Central memory CD8-positive, alpha-beta T cell (primary cell): ENCODE data around the gene PDIK1L.
"Not testable (repeated sequence)": the region's sequence is repeated elsewhere in the genome, so short reads cannot be mapped to it uniquely, and the experiment has no call there.

Source experiments
- ATAC-seq: fragments of 150-1000 bp; cut with Tn5 transposase; replicated peaks from 2 replicates; pipeline ENCODE4 v1.10.0; 2022; ENCODE audit warnings: mild to moderate bottlenecking, moderate FRiP score, moderate number of reproducible peaks; ENCODE audit not compliant: poor library complexity, severe bottlenecking; ENCODE audit errors: extremely low read depth
- DNase-seq, 2 donors: peaks; one replicate each; pipeline ENCODE4 v3.0.0; 2021; ENCODE audit warnings: low spot score in 2 of 2
- H3K27ac Mint-ChIP-seq: one replicate; pipeline ENCODE4 v1.8.0; 2022; ENCODE audit warnings: low read depth, mild to moderate bottlenecking, moderate library complexity, mixed read lengths
- H3K27me3 Mint-ChIP-seq: one replicate; pipeline ENCODE4 v1.8.0; 2022; ENCODE audit warnings: mixed read lengths
- H3K36me3 Mint-ChIP-seq: one replicate; pipeline ENCODE4 v1.8.0; 2022; ENCODE audit warnings: mild to moderate bottlenecking, moderate library complexity, mixed read lengths; ENCODE audit not compliant: insufficient read depth
- H3K4me1 Mint-ChIP-seq: one replicate; pipeline ENCODE4 v1.8.0; 2022; ENCODE audit warnings: mixed read lengths
- H3K4me3 Mint-ChIP-seq: one replicate; pipeline ENCODE4 v1.8.0; 2022; ENCODE audit warnings: mild to moderate bottlenecking, moderate library complexity, mixed read lengths
- H3K9me3 Mint-ChIP-seq: one replicate; pipeline ENCODE4 v1.8.0; 2022; ENCODE audit warnings: mixed read lengths

PDIK1L gene

GRCh38 chr1:26079178-26079563 is 32.5 kb upstream of the PDIK1L start:
- Mint-ChIP-seq H3K4me1 (no peaks in the 10 kb centered on the region), H3K9me3 (no peaks in the 10 kb centered on the region), H3K36me3 (no peaks in the 10 kb centered on the region), H3K27me3 (peaks cover 63% of the 10 kb centered on the region), H3K4me3 (no peak overlapping the region), H3K27ac (no peak overlapping the region)
- DNase-seq = no peak
- no peak for ATAC-seq

- DNase-seq (no peak), ATAC-seq (no peak)
- Mint-ChIP-seq H3K36me3 (no peaks in the 10 kb centered on the region), H3K27ac (no peak overlapping the region), H3K27me3 (peaks cover 71% of the 10 kb centered on the region), H3K9me3 (no peaks in the 10 kb centered on the region), H3K4me1 (no peaks in the 10 kb centered on the region), H3K4me3 (no peak overlapping the region)
These were observed 31.4 kb upstream of the PDIK1L start for GRCh38 chr1:26079960-26080814.

GRCh38 chr1:26081267-26082019 is 30.2 kb upstream of the PDIK1L start:
- Mint-ChIP-seq H3K4me3 (no peak overlapping the region), H3K36me3 (no peaks in the 10 kb centered on the region), H3K27me3 (peaks cover 70% of the 10 kb centered on the region), H3K4me1 (no peaks in the 10 kb centered on the region), H3K9me3 (no peaks in the 10 kb centered on the region), H3K27ac (no peak overlapping the region)
- ATAC-seq (no peak), DNase-seq (no peak)

GRCh38 chr1:26082020-26082350 is 29.6 kb upstream of the PDIK1L start:
- H3K4me1 Mint-ChIP-seq = no peaks in the 10 kb centered on the region
- DNase-seq (no peak), ATAC-seq (no peak)
- H3K9me3 Mint-ChIP-seq = no peaks in the 10 kb centered on the region
- H3K27me3 Mint-ChIP-seq = peaks cover 69% of the 10 kb centered on the region
- H3K27ac Mint-ChIP-seq = no peak overlapping the region
- H3K36me3 Mint-ChIP-seq = no peaks in the 10 kb centered on the region
- no peak overlapping the region for H3K4me3 Mint-ChIP-seq

- Mint-ChIP-seq H3K4me3 (no peak overlapping the region), H3K9me3 (no peaks in the 10 kb centered on the region), H3K4me1 (no peaks in the 10 kb centered on the region), H3K27ac (no peak overlapping the region), H3K36me3 (no peaks in the 10 kb centered on the region), H3K27me3 (peaks cover 57% of the 10 kb centered on the region)
- ATAC-seq (no peak), DNase-seq (no peak)
These were observed 28.4 kb upstream of the PDIK1L start for GRCh38 chr1:26083208-26083607.

GRCh38 chr1:26084091-26084561 is 27.5 kb upstream of the PDIK1L start:
- H3K4me3 Mint-ChIP-seq = no peak overlapping the region
- DNase-seq (no peak), ATAC-seq (no peak)
- no peak overlapping the region for H3K27ac Mint-ChIP-seq
- H3K36me3 Mint-ChIP-seq = no peaks in the 10 kb centered on the region
- peaks cover 48% of the 10 kb centered on the region for H3K27me3 Mint-ChIP-seq
- no peaks in the 10 kb centered on the region for H3K9me3 Mint-ChIP-seq
- no peaks in the 10 kb centered on the region for H3K4me1 Mint-ChIP-seq

GRCh38 chr1:26084844-26085243 is 26.8 kb upstream of the PDIK1L start:
- H3K4me3 Mint-ChIP-seq = no peak overlapping the region
- H3K9me3 Mint-ChIP-seq = no peaks in the 10 kb centered on the region
- no peak for DNase-seq
- H3K27ac Mint-ChIP-seq = no peak overlapping the region
- H3K36me3 Mint-ChIP-seq = no peaks in the 10 kb centered on the region
- no peak for ATAC-seq
- no peaks in the 10 kb centered on the region for H3K4me1 Mint-ChIP-seq
- H3K27me3 Mint-ChIP-seq = peaks cover 41% of the 10 kb centered on the region

- Mint-ChIP-seq H3K36me3 (peaks cover 1% of the 10 kb centered on the region), H3K4me3 (no peak overlapping the region), H3K27me3 (peaks cover 68% of the 10 kb centered on the region), H3K4me1 (no peaks in the 10 kb centered on the region), H3K9me3 (no peaks in the 10 kb centered on the region), H3K27ac (no peak overlapping the region)
- ATAC-seq = no peak
- no peak for DNase-seq
These were observed 22.5 kb upstream of the PDIK1L start for GRCh38 chr1:26089125-26089524.

GRCh38 chr1:26090893-26091292 is 20.7 kb upstream of the PDIK1L start:
- Mint-ChIP-seq H3K4me1 (no peaks in the 10 kb centered on the region), H3K27me3 (peaks cover 50% of the 10 kb centered on the region), H3K27ac (no peak overlapping the region), H3K9me3 (no peaks in the 10 kb centered on the region), H3K4me3 (no peak overlapping the region), H3K36me3 (peaks cover 1% of the 10 kb centered on the region)
- no peak for ATAC-seq
- no peak for DNase-seq

GRCh38 chr1:26092422-26092821 is 19.2 kb upstream of the PDIK1L start:
- Mint-ChIP-seq H3K9me3 (no peaks in the 10 kb centered on the region), H3K4me1 (no peaks in the 10 kb centered on the region), H3K4me3 (no peak overlapping the region), H3K27ac (no peak overlapping the region), H3K27me3 (peaks cover 41% of the 10 kb centered on the region), H3K36me3 (peaks cover 1% of the 10 kb centered on the region)
- DNase-seq (no peak), ATAC-seq (no peak)

- not testable (repeated sequence) for H3K4me3 Mint-ChIP-seq, H3K27ac Mint-ChIP-seq, H3K4me1 Mint-ChIP-seq, H3K36me3 Mint-ChIP-seq, ATAC-seq, H3K9me3 Mint-ChIP-seq, DNase-seq
- peaks cover 41% of the 10 kb centered on the region for H3K27me3 Mint-ChIP-seq
These were observed 18.1 kb upstream of the PDIK1L start for GRCh38 chr1:26093569-26093968.

- Mint-ChIP-seq H3K27me3 (peaks cover 41% of the 10 kb centered on the region), H3K9me3 (no peaks in the 10 kb centered on the region), H3K27ac (no peak overlapping the region), H3K4me1 (no peaks in the 10 kb centered on the region), H3K36me3 (peaks cover 1% of the 10 kb centered on the region), H3K4me3 (no peak overlapping the region)
- ATAC-seq = no peak
- no peak for DNase-seq
These were observed 17.5 kb upstream of the PDIK1L start for GRCh38 chr1:26094076-26094669.
